Neural progenitor cell (in vitro differentiated cells): Measurements from ENCODE around the gene INPP5B. TPM values are rescaled to one million over a fixed set of nuclear protein-coding genes. Genes with fewer than 3 reads are reported as not detected.

Experiments
- DNase-seq: peaks from one replicate; pipeline ENCODE4 v3.0.0-alpha.2; 2016; ENCODE audit warnings: low spot score
- H2AFZ ChIP-seq: fragments of 200-600 bp; sonication (generic); replicated peaks from 2 replicates; pipeline ENCODE4 v1.6.1; 2016; ENCODE audit warnings: antibody characterized with exemption
- H3F3A ChIP-seq: fragments of 200-600 bp; sonication (generic); 2 replicates; pipeline ENCODE4 v1.6.1; 2016; ENCODE audit warnings: antibody characterized with exemption, low read depth
- H3K27ac ChIP-seq: fragments of 200-600 bp; sonication (generic); 2 replicates; pipeline ENCODE4 v1.5.1; 2016; ENCODE audit warnings: mild to moderate bottlenecking
- H3K27me3 ChIP-seq: fragments of 200-600 bp; sonication (generic); 2 replicates; pipeline ENCODE4 v1.6.1; 2016; ENCODE audit warnings: mild to moderate bottlenecking, moderate library complexity
- H3K36me3 ChIP-seq: fragments of 200-600 bp; sonication (generic); 2 replicates; pipeline ENCODE4 v1.5.1; 2016
- H3K4me1 ChIP-seq: fragments of 200-600 bp; sonication (generic); 2 replicates; pipeline ENCODE4 v1.6.1; 2016; ENCODE audit warnings: mixed run types
- H3K4me2 ChIP-seq: fragments of 200-600 bp; sonication (generic); 2 replicates; pipeline ENCODE4 v1.6.1; 2016
- H3K4me3 ChIP-seq: fragments of 200-600 bp; sonication (generic); 2 replicates; pipeline ENCODE4 v1.5.1; 2016
- H3K79me2 ChIP-seq: fragments of 200-600 bp; sonication (generic); 2 replicates; pipeline ENCODE4 v1.6.1; 2016; ENCODE audit warnings: low read depth
- H3K9ac ChIP-seq: fragments of 200-600 bp; sonication (generic); 2 replicates; pipeline ENCODE4 v1.6.1; 2016
- H3K9me3 ChIP-seq: fragments of 200-600 bp; sonication (generic); 2 replicates; pipeline ENCODE4 v1.5.1; 2016; ENCODE audit warnings: low read depth
- H4K20me1 ChIP-seq: fragments of 200-600 bp; sonication (generic); 2 replicates; pipeline ENCODE4 v1.6.1; 2016; ENCODE audit warnings: low read depth
- H3K27ac Mint-ChIP-seq: 3 replicates; pipeline ENCODE4 v1.8.0; 2021; ENCODE audit warnings: mixed read lengths
- H3K27me3 Mint-ChIP-seq: 2 replicates; pipeline ENCODE4 v1.8.0; 2022; ENCODE audit warnings: low read depth, mild to moderate bottlenecking, inconsistent platforms, moderate library complexity, mixed read lengths; ENCODE audit not compliant: insufficient read depth
- H3K36me3 Mint-ChIP-seq: 3 replicates; pipeline ENCODE4 v1.8.0; 2021; ENCODE audit warnings: mixed read lengths
- H3K4me1 Mint-ChIP-seq: 3 replicates; pipeline ENCODE4 v1.8.0; 2021; ENCODE audit warnings: mixed read lengths
- H3K4me3 Mint-ChIP-seq: 3 replicates; pipeline ENCODE4 v1.8.0; 2021; ENCODE audit warnings: mild to moderate bottlenecking, moderate library complexity, mixed read lengths
- H3K9me3 Mint-ChIP-seq: 3 replicates; pipeline ENCODE4 v1.8.0; 2020; ENCODE audit warnings: mixed read lengths
- EZH2 ChIP-seq: fragments of 200-600 bp; sonication (generic); IDR thresholded peaks from 2 replicates; pipeline ENCODE4 v1.6.1; 2017; ENCODE audit warnings: antibody characterized with exemption, mild to moderate bottlenecking, moderate library complexity
- EZH2phosphoT487 ChIP-seq: fragments of 200-600 bp; sonication (generic); IDR thresholded peaks from 2 replicates; pipeline ENCODE4 v1.6.1; 2017; ENCODE audit warnings: antibody characterized with exemption
- total RNA-seq: library from RNA; depleted of rRNA; stranded (reverse); fragments of >200 nt; gene quantifications from 2 replicates; pipeline ENCODE4 v1.2.3, GENCODE V29; 2015; ENCODE audit warnings: low replicate concordance
- TF ChIP-seq, protein P1 (sequence below): fragments of 200-600 bp; sonication (generic); IDR thresholded peaks from 2 replicates; pipeline ENCODE4 v1.5.1; 2017; ENCODE audit warnings: antibody characterized with exemption, mild to moderate bottlenecking

The INPP5B gene
- total RNA-seq, 1 donor from 2014 or later, result 22.0 TPM

GRCh38 chr1:37958690-37959089, 11.8 kb upstream of the INPP5B start:
- Histone ChIP-seq H3K27ac (no peak overlapping the region), H3K27me3 (no peaks in the 10 kb centered on the region), H3K4me3 (no peak overlapping the region), H3K4me1 (peaks cover 8% of the 10 kb centered on the region), H3K79me2 (no peaks in the 10 kb centered on the region), H3K9me3 (no peaks in the 10 kb centered on the region), H4K20me1 (no peaks in the 10 kb centered on the region), H2AFZ (no peak overlapping the region), H3K9ac (no peak overlapping the region), H3F3A (peaks cover 11% of the 10 kb centered on the region), H3K4me2 (no peak overlapping the region), H3K36me3 (no peaks in the 10 kb centered on the region)
- Mint-ChIP-seq H3K9me3 (no peaks in the 10 kb centered on the region), H3K27me3 (peaks cover 4% of the 10 kb centered on the region), H3K4me1 (peaks cover 5% of the 10 kb centered on the region), H3K36me3 (peaks cover 26% of the 10 kb centered on the region), H3K27ac (no peak overlapping the region), H3K4me3 (no peak overlapping the region)
- TF ChIP-seq EZH2, result no peak
- TF ChIP-seq, protein P1, sequence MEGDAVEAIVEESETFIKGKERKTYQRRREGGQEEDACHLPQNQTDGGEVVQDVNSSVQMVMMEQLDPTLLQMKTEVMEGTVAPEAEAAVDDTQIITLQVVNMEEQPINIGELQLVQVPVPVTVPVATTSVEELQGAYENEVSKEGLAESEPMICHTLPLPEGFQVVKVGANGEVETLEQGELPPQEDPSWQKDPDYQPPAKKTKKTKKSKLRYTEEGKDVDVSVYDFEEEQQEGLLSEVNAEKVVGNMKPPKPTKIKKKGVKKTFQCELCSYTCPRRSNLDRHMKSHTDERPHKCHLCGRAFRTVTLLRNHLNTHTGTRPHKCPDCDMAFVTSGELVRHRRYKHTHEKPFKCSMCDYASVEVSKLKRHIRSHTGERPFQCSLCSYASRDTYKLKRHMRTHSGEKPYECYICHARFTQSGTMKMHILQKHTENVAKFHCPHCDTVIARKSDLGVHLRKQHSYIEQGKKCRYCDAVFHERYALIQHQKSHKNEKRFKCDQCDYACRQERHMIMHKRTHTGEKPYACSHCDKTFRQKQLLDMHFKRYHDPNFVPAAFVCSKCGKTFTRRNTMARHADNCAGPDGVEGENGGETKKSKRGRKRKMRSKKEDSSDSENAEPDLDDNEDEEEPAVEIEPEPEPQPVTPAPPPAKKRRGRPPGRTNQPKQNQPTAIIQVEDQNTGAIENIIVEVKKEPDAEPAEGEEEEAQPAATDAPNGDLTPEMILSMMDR, result no peak
- TF ChIP-seq EZH2phosphoT487, result no peak
- DNase-seq, result no peak

DNA sequence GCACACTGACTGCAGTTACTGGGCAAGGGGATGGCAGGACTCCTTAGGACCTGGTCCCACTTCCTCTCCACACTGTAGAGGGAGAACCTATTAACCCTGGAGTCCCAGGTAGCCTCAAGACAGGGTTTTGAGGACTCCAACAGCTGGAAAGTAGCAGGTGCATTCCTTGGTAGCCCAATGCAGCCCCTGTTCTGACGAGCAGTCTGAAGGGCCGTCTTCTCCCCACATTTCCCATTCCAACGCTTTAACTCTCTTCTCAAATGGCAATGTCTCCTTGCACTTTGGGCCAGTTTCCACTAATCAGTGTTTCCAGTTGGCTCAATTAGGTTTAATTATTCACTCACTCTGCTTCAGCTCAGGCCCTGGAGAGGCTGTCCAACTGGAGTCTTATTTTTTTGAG, 8.8 kb upstream of the INPP5B start:
- Histone ChIP-seq H3K4me3 (no peak overlapping the region), H2AFZ (no peak overlapping the region), H3K36me3 (no peaks in the 10 kb centered on the region), H4K20me1 (no peaks in the 10 kb centered on the region), H3F3A (peaks cover 11% of the 10 kb centered on the region), H3K4me1 (peaks cover 8% of the 10 kb centered on the region), H3K9ac (no peak overlapping the region), H3K9me3 (no peaks in the 10 kb centered on the region), H3K4me2 (no peak overlapping the region), H3K27me3 (no peaks in the 10 kb centered on the region), H3K27ac (no peak overlapping the region), H3K79me2 (no peaks in the 10 kb centered on the region)
- DNase-seq, result no peak
- H3K36me3 Mint-ChIP-seq, result peaks cover 19% of the 10 kb centered on the region
- H3K27ac Mint-ChIP-seq, result peak overlapping the region; percentile 53
- H3K4me1 Mint-ChIP-seq, result peaks cover 7% of the 10 kb centered on the region
- no peaks in the 10 kb centered on the region for H3K9me3 Mint-ChIP-seq
- peaks cover 6% of the 10 kb centered on the region for H3K27me3 Mint-ChIP-seq
- H3K4me3 Mint-ChIP-seq, result no peak overlapping the region
- TF ChIP-seq EZH2phosphoT487 (no peak), EZH2 (no peak)
- TF ChIP-seq, protein P1, result no peak

GRCh38 chr1:37954316-37954971, 7.6 kb upstream of the INPP5B start:
- Histone ChIP-seq H3K9me3 (no peaks in the 10 kb centered on the region), H4K20me1 (no peaks in the 10 kb centered on the region), H3K27me3 (no peaks in the 10 kb centered on the region), H3K27ac (no peak overlapping the region), H3K4me2 (no peak overlapping the region), H3K79me2 (no peaks in the 10 kb centered on the region), H3F3A (peaks cover 11% of the 10 kb centered on the region), H3K4me3 (no peak overlapping the region), H3K4me1 (peaks cover 8% of the 10 kb centered on the region), H2AFZ (no peak overlapping the region), H3K9ac (no peak overlapping the region), H3K36me3 (no peaks in the 10 kb centered on the region)
- Mint-ChIP-seq H3K4me1 (peaks cover 7% of the 10 kb centered on the region), H3K27me3 (peaks cover 6% of the 10 kb centered on the region), H3K36me3 (peaks cover 13% of the 10 kb centered on the region), H3K27ac (no peak overlapping the region), H3K9me3 (no peaks in the 10 kb centered on the region), H3K4me3 (no peak overlapping the region)
- DNase-seq, result peak; percentile 57
- TF ChIP-seq, protein P1, result peak; percentile 28
- TF ChIP-seq EZH2phosphoT487 (no peak), EZH2 (no peak)
